ENCODE measurements around the gene GRWD1.
A peak's percentile ranks its signal among the peaks of the same experiment; 100 is the strongest.

Gene GRWD1

DNA sequence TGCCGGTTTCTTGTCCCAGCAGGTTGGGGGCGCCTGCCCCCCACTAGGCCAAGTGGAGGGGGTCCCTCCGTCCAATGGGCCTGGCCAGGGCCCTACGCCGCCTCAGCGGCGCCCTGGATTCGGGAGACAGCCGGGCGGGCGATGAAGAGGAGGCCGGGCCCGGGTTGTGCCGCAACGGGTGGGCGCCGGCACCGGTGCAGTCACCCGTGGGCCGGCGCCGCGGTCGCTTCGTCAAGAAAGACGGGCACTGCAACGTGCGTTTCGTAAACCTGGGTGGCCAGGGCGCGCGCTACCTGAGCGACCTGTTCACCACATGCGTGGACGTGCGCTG lies 15.8 kb downstream of the GRWD1 start:
- DNase-seq = no peak

DNA sequence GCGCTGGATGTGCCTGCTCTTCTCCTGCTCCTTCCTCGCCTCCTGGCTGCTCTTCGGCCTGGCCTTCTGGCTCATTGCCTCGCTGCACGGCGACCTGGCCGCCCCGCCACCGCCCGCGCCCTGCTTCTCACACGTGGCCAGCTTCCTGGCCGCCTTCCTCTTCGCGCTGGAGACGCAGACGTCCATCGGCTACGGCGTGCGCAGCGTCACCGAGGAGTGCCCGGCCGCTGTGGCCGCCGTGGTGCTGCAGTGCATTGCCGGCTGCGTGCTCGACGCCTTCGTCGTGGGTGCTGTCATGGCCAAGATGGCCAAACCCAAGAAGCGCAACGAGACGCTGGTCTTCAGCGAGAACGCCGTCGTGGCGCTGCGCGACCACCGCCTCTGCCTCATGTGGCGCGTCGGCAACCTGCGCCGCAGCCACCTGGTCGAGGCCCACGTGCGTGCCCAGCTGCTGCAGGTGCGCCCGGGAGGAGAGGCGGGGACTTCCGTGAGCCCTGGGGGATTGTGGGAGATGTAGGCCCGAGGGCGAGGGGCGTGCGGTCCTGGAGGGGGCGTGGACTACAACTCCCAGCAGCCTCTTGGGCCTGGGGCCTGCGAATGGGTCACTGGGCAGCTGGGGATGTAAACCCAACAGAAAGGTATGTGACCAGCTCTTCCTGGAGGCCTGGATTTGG lies 16.3 kb downstream of the GRWD1 start:
- DNase-seq = no peak

DNA sequence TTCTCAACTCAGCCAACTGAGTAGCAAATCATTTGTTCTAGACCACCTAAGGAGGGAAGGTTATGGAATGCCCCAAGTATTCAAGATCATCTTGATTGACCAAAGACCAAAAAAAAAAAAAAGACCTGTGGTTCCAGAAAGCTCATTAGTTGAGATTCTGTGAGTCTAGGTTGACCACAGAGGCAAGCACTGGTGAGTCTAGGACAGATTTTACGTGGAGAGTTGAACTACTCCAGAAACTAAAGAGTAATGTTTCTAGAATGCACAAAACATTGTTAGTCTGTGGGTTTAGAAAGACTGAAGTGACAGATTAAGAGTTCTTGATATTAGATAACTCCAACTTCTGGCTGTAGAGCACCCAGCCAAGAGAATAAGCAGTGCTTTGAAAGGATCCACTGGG lies 19.4 kb downstream of the GRWD1 start:
- no peak for DNase-seq

DNA sequence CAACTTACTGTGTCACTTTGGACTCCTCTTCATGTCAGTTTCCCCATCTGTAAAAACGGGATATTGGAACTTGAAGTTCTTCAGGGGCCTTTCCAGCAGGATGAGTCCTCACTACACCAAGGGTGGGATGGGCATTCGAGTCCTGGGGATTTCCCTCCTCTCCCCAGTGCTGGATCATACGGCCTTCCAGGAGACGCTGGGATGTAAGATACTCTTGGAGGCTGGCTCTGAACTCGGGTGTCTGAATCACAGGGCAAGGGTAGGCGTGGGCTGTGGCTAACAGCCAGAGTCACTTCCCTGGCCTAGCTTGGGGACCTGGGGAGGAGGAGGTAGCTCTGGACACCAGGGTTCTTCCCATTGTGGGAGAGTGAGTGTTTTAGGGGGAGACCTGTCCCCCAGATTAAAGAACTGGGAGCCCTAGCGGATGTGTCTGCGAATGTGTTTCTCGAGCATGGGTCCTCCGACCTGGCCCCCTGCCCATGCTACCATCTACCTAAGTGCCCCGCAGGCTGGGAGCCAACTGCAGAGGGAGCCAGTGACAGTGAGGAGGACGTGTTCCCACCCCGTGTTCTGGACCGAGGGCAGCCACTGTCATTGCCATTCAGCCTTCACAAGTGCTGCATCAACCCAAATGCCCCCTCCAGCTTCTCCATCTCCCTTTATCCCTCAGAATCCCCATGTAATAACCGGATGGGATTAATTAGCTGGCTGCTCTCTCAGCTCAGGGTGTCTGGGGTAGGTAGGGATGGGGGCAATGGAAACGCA lies 21.0 kb downstream of the GRWD1 start:
- DNase-seq = no peak

DNA sequence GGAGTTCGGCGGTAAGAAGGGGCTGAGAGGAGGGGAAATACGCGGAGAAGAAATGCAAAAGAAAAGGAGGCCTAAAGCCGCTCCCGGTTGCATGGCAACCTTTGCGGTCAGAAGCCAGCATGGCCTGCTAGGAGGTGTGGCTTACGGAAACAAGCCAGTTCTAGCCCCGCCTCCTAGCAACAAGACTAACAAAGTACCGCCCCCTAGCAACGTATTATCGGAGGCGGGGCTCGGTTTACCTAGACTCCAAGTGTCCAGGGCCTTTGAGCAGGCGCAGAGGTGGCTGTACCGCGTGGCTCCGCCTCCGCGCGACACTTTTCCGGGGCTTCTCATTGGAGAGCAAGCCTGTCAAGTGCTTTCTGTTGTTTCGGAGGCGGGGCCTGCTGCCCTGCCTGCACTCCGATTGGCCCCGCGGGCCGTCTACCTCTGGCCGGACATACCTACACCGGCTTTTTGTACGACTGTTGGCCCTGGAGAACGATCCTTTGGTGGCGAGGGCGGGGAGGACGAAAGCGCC lies 23.0 kb downstream of the GRWD1 start:
- peak; percentile 100 for DNase-seq

DNA sequence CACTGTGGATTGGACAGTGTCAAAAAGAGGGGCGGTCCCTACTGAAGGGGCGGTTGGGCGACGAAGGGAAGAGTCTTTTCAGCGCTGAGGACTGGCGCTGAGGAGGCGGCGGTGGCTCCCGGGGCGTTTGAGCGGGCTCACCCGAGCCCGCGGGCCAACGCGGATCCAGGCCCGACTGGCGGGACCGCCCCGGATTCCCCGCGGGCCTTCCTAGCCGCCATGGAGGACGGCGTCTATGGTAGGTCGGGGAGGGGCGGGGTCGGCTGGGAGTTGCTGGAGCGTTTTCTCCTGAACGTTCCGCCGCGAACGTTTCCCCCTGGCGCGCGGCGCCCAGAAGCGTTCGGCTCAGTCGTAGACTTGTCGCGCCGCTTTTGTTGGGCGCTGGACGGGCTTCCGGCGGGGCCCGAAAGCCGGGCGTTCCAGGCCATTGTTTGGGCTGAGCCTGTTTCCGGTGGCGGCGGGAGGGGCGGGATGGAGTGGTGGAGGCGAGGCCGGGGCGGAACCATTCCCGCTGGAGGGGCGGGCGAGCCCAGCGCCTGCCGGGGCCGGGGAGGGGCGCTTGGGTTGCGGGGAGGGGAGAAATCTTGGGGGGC lies 23.6 kb downstream of the GRWD1 start, which contains the start of gene CYTH2:
Gene CYTH2 (plus strand): TSS at position 81 of the 593 bp plus-strand sequence. CDS start 139 bp downstream, at position 220.
- DNase-seq = peak; percentile 59

DNA sequence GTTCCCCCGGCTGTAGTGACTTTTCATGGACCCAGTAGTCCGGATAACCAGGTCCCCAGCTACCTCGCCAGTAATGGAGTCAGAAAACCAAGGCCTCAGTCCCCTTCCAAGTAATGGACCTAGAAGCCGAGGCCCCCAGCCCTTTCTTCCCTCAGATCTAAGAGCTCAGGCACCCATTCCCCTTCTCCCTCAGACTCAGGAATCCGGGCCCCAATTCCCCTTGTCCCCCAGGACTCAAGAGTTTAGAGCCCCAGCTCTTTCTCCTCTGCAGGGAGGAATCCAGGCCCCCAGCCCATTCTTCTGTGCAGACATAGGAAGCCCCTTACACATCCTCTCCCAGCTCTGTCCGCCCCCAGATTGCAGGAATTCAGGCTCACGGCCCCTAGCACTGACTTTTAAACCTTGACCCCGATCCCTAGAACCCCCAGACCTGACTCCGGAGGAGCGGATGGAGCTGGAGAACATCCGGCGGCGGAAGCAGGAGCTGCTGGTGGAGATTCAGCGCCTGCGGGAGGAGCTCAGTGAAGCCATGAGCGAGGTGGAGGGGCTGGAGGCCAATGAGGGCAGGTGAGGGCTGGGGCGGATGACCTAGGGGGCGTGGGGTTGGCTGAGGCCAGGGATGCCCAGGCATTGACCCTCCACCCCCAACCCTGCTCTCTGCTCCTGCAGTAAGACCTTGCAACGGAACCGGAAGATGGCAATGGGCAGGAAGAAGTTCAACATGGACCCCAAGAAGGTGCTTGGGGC lies 24.3 kb downstream of the GRWD1 start:
- DNase-seq = no peak

DNA sequence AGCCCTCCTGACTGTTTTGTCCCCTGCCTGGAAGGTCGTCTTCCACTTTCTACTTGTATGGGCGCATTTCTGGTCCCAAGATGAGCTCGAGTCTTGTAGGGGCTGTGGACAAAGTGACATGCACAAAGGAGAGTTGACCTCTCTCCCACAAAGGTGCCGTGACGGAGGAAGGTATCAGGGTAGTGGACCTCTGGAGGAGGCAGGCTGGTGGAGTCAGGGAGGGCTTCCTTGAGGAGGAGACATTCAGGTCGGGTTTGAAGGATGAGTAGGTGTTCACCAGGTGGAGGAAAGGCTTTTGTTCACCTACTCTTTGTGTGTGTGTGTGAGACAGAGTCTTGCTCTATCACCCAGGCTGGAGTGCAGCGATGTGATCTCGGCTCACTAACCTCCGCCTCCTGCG lies 25.1 kb downstream of the GRWD1 start:
- no peak for DNase-seq

DNA sequence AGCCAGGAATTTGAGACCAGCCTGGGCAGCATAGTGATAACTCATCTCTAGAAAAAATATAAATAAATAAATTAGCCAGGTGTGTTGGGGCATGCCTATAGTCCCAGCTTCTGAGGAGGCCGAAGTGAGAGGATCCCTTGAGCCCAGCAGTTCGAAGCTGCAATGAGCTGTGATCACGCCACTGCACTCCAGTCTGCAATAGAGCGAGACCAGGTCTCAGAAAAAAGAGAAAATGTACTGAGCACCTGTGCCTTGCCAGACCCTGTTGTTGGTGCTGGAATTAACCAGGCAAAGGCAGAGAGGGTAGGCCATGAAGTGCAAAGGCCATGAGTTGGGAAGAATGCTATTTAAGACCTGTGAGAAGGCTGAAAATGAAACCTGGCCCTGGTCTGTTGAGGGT lies 26.1 kb downstream of the GRWD1 start:
- no peak for DNase-seq

DNA sequence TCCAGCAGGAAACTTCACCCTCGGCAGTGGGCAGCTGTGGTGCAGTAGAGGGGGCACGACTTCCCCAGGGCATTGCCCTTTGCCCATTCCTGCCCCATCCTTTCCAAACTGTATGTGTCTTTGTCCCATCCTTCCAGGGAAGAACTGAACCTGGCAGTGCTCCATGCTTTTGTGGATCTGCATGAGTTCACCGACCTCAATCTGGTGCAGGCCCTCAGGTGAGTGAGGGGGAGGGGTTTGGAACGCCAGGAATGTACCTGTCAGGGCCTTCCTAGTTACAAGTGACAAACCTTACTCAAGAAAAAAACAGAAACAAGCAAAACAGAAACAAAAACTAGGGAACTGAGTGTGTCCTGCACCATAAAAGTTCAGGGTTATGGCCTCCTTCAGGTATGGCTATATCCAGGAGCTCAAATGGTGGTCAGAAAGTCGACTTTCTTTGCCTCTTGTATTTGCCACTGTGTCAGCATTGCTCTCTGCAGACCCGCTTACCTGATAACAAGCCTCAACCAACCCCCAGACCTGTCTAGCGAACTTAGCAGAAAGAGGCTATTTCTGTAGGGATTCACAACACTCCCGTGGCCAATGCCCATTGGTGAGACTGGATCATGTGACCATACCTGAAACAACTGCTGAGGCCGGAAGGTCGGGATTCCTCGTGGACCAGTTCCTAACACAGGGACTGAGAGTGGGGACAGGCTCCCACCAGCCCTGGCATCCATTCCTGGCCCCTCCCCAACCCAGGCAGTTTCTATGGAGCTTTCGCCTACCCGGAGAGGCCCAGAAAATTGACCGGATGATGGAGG lies 27.6 kb downstream of the GRWD1 start:
- DNase-seq = no peak

DNA sequence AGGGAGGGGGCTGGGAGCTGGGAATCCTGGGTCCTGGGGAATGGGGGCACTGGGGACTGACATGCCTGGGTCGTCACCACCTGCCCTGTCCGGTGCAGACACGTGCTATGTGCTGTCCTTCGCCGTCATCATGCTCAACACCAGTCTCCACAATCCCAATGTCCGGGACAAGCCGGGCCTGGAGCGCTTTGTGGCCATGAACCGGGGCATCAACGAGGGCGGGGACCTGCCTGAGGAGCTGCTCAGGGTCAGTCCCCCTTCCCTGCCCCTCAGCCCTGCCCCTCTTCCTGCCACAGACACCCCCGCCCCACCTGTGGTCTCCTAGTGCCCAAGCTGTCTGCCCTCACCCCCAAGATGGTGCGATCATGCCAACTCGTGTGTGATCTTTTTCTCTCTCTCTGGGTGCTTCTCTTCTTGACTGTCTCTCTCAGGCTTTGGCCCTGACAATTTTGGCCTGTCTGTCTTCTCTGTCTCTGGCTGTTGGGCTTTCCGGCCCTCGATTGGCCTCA lies 28.4 kb downstream of the GRWD1 start:
- DNase-seq = no peak

DNA sequence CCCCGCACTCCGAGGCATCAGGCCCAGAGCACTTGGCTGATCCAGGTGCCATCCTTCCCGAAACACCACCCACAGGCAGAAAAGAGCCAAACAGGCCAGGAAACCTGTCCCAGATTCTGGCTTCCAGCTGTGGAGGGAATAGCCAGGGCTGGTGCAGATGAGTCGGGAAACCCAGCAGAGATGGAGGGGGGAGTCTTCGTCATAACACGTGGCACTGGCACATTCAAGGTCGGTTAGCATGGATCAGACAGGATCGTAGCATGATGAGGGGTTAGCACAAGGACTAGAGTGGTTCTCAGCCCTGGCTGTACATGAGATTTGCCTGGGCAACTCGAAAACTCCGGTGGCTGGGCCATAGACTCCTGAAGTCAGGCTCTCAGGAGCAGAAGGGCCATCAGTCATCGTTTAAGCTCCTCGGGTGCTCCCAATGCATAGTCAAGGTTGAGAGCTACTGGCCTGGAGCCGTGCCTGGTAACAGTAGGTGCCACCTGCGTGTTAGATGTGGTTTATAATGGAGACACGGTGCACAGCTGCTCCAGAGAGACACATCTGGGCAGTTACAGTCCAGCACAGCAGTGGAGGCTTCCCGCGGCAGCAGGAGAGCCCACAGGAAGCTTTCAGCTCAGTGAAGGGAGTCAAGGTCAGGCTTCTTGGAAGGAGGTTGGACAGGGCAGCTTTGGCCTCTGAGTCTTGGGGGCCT lies 29.7 kb downstream of the GRWD1 start:
- no peak for DNase-seq

DNA sequence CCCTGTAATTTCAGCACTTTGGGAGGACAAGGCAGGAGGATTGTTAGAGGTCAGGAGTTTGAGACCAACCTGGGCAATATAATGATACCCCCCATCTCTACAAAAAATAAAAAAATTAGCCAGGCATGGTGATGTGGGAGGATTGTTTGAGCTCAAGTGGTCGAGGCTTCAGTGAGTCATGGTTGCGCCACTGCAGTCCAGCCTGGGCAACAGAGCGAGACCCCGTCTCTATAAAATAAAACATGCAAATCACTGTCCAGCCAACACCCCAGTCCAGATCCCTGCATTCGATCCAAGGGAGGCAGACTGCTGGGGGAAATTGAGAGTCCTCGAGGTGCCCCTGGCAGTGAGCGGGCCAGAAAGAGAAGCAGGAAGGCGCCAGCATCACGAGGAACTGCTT lies 30.4 kb downstream of the GRWD1 start:
- DNase-seq = peak; percentile 24

DNA sequence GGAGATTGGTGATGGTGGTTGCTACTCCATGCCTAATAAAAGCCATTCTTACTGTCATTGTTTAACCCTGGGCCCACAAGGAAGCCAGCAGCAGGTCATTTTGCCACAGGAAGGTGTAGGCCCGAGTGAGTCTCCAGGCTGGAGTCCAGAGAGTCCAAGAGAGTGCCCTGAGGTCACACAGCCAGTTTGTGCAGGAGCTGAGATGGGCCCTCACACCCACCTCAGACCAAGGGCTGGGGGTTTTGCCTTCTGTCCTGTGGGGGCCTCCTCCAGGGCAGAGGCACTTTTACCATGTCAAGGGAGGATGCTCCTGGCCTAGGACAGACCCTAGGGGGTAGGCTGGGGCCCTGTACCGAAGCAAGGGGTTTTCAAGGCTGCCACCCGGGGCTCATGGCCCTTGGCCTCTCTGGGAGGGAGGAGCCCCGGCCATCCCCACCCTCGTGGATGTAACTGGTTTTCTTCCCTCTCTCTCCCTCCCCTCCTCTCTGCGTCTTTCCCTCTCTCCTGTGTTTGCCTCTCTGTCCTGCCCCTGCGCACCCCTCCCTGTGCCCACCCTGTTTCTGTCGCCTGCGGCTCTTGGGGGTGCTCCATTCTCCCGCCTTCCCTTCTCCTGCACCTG lies 31.4 kb downstream of the GRWD1 start:
- no peak for DNase-seq

DNA sequence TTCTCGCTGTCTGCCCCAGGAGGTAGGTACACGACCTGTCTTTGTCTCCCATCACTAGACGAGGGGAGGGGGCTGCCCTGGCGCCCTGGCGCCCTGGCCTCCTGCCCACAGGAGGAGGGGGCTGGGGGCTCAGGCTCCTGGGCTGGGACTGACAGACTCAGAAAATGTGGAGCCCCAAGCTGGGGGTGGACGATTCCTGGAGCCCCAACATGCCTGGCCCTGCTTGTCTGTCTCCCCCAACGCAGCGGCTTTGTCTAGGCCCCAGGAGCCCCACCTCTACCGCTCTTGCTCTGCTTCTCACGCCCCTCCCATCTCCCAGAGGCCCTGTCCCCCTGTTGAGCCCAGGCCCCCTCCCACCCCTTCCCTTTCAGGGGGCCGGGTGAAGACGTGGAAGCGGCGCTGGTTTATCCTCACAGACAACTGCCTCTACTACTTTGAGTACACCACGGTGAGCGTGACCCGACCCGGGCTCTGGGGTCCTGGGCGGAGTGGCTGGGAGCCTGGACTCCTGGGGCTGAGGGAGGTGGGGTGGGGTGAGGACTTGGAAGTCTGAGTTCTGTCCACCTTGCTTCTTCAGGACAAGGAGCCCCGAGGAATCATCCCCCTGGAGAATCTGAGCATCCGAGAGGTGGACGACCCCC lies 32.0 kb downstream of the GRWD1 start:
- no peak for DNase-seq

DNA sequence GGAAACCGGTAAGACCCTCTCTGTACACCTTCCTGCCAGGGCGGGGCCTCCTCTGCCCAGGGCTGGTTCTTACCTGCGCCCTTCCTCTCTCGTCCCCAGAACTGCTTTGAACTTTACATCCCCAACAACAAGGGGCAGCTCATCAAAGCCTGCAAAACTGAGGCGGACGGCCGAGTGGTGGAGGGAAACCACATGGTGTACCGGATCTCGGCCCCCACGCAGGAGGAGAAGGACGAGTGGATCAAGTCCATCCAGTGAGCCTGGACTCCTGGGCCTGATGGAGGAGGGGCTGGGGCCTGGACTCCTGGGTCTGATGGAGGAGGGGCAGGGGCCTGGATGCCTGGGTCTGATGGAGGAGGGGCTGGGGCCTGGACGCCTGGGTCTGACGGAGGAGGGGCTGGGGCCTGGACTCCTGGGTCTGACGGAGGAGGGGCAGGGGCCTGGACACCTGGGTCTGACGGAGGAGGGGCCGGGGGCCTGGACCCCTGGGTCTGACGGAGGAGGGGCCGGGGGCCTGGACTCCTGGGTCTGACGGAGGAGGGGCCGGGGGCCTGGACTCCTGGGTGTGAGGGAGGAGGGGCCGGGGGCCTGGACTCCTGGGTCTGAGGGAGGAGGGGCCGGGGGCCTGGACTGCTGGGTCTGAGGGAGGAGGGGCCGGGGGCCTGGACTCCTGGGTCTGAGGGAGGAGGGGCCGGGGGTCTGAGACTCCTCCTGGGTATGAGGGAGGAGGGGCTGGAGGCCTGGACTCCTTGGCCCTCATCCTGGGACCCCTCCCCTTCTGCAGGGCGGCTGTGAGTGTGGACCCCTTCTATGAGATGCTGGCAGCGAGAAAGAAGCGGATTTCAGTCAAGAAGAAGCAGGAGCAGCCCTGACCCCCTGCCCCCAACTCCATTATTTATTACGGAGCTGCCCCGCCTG lies 32.8 kb downstream of the GRWD1 start:
- no peak for DNase-seq

DNA sequence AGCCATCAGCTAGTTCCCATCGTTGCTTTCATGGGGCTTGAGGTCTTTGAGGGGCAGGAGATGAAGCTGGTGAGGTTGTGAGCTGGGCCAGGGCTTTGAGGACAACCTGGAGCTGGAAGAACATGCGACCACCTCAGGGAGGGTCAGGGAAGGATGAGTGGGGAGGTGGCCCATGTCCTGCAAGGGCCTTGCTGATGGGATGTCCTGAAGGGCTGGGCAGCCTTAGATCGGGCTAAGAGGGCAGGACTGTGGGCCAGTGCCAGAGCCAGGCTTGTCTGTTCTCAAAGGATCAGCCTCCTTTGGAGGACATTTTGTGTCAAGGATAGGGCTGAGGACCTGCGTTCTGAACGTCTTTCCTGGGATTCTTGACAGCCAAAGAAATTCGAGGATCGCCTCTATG lies 33.9 kb downstream of the GRWD1 start:
- no peak for DNase-seq

DNA sequence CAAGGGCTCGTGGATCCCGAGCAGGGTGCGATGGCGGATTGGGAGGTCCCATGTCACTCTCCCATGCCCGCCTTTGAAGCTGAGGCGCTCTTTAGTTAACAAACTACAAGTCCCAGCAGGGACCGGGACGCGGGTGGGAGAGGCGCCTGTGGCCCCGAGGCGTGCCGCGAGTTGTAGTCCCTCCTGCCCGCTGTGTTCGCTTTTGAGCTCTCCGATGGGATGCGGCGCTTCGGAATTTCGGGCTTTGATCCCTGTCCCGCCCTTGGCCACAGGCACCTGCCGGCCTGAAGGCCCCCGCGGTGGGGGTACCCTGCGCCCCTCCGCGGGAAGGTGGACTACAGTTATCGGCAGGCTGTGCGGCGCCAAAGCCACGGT lies 34.4 kb downstream of the GRWD1 start:
- DNase-seq = peak; percentile 33

Data from MV-4-11 (cell line).